ENCODE measurements around the gene DSCAML1.
A peak's percentile ranks its signal among the peaks of the same experiment; 100 is the strongest.

The DSCAML1 gene

DNA sequence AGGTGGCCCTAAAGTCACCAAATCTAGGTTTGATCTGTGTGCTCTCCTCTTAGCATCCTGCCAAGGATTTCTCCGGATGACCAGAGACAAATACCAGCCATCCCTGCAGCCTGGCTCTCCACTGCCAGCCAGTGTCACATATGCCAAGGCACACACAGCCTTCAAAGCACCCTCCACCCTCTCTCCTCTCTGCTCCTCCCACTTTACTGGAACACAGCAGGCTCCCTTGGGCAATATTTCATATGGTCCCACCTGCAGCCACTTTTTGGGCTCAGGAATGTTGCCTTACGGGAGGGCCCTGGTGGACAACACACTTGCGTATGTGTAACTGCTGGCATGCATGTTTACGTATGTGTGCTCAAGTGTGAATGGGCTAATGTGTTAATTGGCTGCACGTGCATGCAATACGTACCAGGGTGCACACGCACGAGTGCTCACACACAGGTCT, 285.5 kb downstream of the DSCAML1 start:
- peak overlapping the region in 1 of 2 donors; percentile 19 for H3K4me3 ChIP-seq (ENCODE audit: low read length in 2 of 2)
- H2BK12ac ChIP-seq (ENCODE audit: low read length) = peak overlapping the region; percentile 2
- peak overlapping the region; percentile 88 for H2AFZ ChIP-seq (ENCODE audit: low read length)
- no peak overlapping the region for H3K4me2 ChIP-seq (ENCODE audit: insufficient read depth, low read length, poor library complexity, severe bottlenecking)
- H3K9ac ChIP-seq (ENCODE audit: low read depth, low read length, poor library complexity) = no peak overlapping the region
- no peaks in the 10 kb centered on the region for H3K9me3 ChIP-seq (replicated peaks in 1 of 2; ENCODE audit: control insufficient read depth in 2 of 2, insufficient read depth in 1 of 2, low read depth in 1 of 2, low read length in 2 of 2)
- H3K4me1 ChIP-seq (ENCODE audit: control insufficient read depth in 2 of 2, insufficient read depth in 1 of 2, low read depth in 1 of 2, low read length in 2 of 2) = peaks cover 31 to 36% of the 10 kb centered on the region in 2 donors
- H4K8ac ChIP-seq (ENCODE audit: low read depth, low read length) = no peak overlapping the region
- H3K27ac ChIP-seq (replicated peaks; ENCODE audit: low read length) = no peak overlapping the region
- peaks cover 0 to 2% (median 0%) of the 10 kb centered on the region in 3 experiments for H3K27me3 ChIP-seq (ENCODE audit: control insufficient read depth in 3 of 3, insufficient read depth in 3 of 3, low read depth in 1 of 3, low read length in 3 of 3)
- H2AK5ac ChIP-seq (ENCODE audit: low read depth, low read length) = no peak overlapping the region
- no peak overlapping the region for H3K14ac ChIP-seq (ENCODE audit: low read length)
- H2BK5ac ChIP-seq (ENCODE audit: low read length) = peak overlapping the region; percentile 1
- H4K91ac ChIP-seq (ENCODE audit: low read depth, low read length, poor library complexity) = peak overlapping the region; percentile 6
- H3K4ac ChIP-seq (ENCODE audit: low read length) = no peak overlapping the region
- no peaks in the 10 kb centered on the region for H3K79me1 ChIP-seq (ENCODE audit: low read depth, low read length)
- H2BK15ac ChIP-seq (ENCODE audit: low read length) = no peak overlapping the region
- peak overlapping the region; percentile 20 for H3K18ac ChIP-seq (ENCODE audit: low read length)
- H3K36me3 ChIP-seq (replicated peaks in 1 of 2; ENCODE audit: control insufficient read depth in 2 of 2, insufficient read depth in 2 of 2, low read length in 2 of 2) = no peaks in the 10 kb centered on the region
- H3K23ac ChIP-seq (ENCODE audit: low read depth, low read length, poor library complexity) = no peak overlapping the region
- WGBS, 2 donors (ENCODE audit: extremely low coverage in 2 of 2, insufficient read length in 2 of 2, insufficient replicate concordance in 1 of 2) = no CpG with 5 or more reads among the region's 8 CpGs
- DNase-seq (ENCODE audit: low spot score) = no peak
- H2BK120ac ChIP-seq (ENCODE audit: low read depth, low read length) = no peak overlapping the region

DNA sequence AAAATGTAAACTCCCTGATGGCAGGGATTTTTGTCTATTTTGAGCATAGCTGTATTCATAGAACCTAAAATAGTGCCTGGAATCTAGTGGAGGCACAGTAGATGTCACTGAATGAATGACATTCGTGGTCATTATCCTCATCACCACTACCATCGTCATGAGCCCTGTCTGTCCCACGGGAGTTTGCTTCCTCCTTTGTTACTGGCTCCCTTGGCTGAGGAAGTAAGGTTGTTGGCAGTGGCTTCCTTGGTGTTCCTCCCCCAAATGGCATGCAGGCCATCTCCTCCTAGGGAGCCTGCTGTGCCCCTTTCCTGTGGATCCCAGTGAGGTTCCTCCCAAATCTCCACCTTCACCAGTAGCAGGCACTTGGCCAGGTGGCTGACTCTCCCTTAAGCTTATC, 286.4 kb downstream of the DSCAML1 start:
- Histone ChIP-seq H3K27ac (replicated peaks; ENCODE audit: low read length) (no peak overlapping the region), H3K9me3 (replicated peaks in 1 of 2; ENCODE audit: control insufficient read depth in 2 of 2, insufficient read depth in 1 of 2, low read depth in 1 of 2, low read length in 2 of 2) (no peaks in the 10 kb centered on the region), H3K14ac (ENCODE audit: low read length) (no peak overlapping the region), H2BK120ac (ENCODE audit: low read depth, low read length) (peak overlapping the region; percentile 21), H2BK15ac (ENCODE audit: low read length) (peak overlapping the region; percentile 65), H4K8ac (ENCODE audit: low read depth, low read length) (no peak overlapping the region), H3K4me2 (ENCODE audit: insufficient read depth, low read length, poor library complexity, severe bottlenecking) (no peak overlapping the region), H2BK5ac (ENCODE audit: low read length) (no peak overlapping the region), H3K27me3 (ENCODE audit: control insufficient read depth in 3 of 3, insufficient read depth in 3 of 3, low read depth in 1 of 3, low read length in 3 of 3) (no peaks in the 10 kb centered on the region), H3K4me1 (ENCODE audit: control insufficient read depth in 2 of 2, insufficient read depth in 1 of 2, low read depth in 1 of 2, low read length in 2 of 2) (peaks cover 31 to 36% of the 10 kb centered on the region in 2 donors), H2AK5ac (ENCODE audit: low read depth, low read length) (no peak overlapping the region), H2BK12ac (ENCODE audit: low read length) (peak overlapping the region; percentile 87), H3K9ac (ENCODE audit: low read depth, low read length, poor library complexity) (no peak overlapping the region), H3K4ac (ENCODE audit: low read length) (no peak overlapping the region), H3K79me1 (ENCODE audit: low read depth, low read length) (no peaks in the 10 kb centered on the region), H4K91ac (ENCODE audit: low read depth, low read length, poor library complexity) (no peak overlapping the region), H3K23ac (ENCODE audit: low read depth, low read length, poor library complexity) (no peak overlapping the region), H3K18ac (ENCODE audit: low read length) (peak overlapping the region; percentile 31), H3K4me3 (ENCODE audit: low read length in 2 of 2) (no peak overlapping the region), H2AFZ (ENCODE audit: low read length) (no peak overlapping the region), H3K36me3 (replicated peaks in 1 of 2; ENCODE audit: control insufficient read depth in 2 of 2, insufficient read depth in 2 of 2, low read length in 2 of 2) (no peaks in the 10 kb centered on the region)
- no CpG with 5 or more reads among the region's 3 CpGs for WGBS, 2 donors (ENCODE audit: extremely low coverage in 2 of 2, insufficient read length in 2 of 2, insufficient replicate concordance in 1 of 2)
- no peak for DNase-seq (ENCODE audit: low spot score)

DNA sequence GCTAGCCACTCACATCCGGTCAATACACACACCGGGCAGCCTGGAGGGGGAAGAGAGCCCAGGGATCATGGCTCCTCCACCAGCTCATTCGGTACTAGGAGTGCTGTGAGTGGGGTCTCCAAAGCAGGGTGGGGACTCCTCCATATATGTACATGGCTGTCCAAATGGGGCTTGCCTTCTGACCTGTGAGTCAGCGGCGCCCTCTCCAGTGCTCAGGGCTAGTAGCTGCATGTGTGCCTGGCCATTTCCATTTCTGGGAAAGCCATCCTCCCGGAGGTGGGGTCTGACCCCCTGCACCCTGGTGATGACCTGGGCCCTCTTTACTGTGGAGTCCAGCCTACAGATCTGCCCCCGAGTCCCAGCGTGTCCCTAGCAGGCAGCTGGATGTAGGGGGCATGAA, 287.5 kb downstream of the DSCAML1 start:
- H2AK5ac ChIP-seq (ENCODE audit: low read depth, low read length) = peak overlapping the region; percentile 64
- no peak overlapping the region for H3K4ac ChIP-seq (ENCODE audit: low read length)
- peaks cover 31 to 36% of the 10 kb centered on the region in 2 donors for H3K4me1 ChIP-seq (ENCODE audit: control insufficient read depth in 2 of 2, insufficient read depth in 1 of 2, low read depth in 1 of 2, low read length in 2 of 2)
- H3K4me2 ChIP-seq (ENCODE audit: insufficient read depth, low read length, poor library complexity, severe bottlenecking) = no peak overlapping the region
- WGBS, 2 donors (ENCODE audit: extremely low coverage in 2 of 2, insufficient read length in 2 of 2, insufficient replicate concordance in 1 of 2) = no CpG with 5 or more reads among the region's 8 CpGs
- no peaks in the 10 kb centered on the region for H3K9me3 ChIP-seq (replicated peaks in 1 of 2; ENCODE audit: control insufficient read depth in 2 of 2, insufficient read depth in 1 of 2, low read depth in 1 of 2, low read length in 2 of 2)
- H4K91ac ChIP-seq (ENCODE audit: low read depth, low read length, poor library complexity) = peak overlapping the region; percentile 16
- no peaks in the 10 kb centered on the region for H3K36me3 ChIP-seq (replicated peaks in 1 of 2; ENCODE audit: control insufficient read depth in 2 of 2, insufficient read depth in 2 of 2, low read length in 2 of 2)
- H3K4me3 ChIP-seq (ENCODE audit: low read length in 2 of 2) = no peak overlapping the region
- peak overlapping the region; percentile 83 for H3K18ac ChIP-seq (ENCODE audit: low read length)
- DNase-seq (ENCODE audit: low spot score) = no peak
- no peaks in the 10 kb centered on the region for H3K27me3 ChIP-seq (ENCODE audit: control insufficient read depth in 3 of 3, insufficient read depth in 3 of 3, low read depth in 1 of 3, low read length in 3 of 3)
- peak overlapping the region; percentile 32 for H2BK15ac ChIP-seq (ENCODE audit: low read length)
- no peak overlapping the region for H2BK12ac ChIP-seq (ENCODE audit: low read length)
- H3K9ac ChIP-seq (ENCODE audit: low read depth, low read length, poor library complexity) = no peak overlapping the region
- peak overlapping the region; percentile 26 for H3K14ac ChIP-seq (ENCODE audit: low read length)
- H2BK120ac ChIP-seq (ENCODE audit: low read depth, low read length) = no peak overlapping the region
- H3K79me1 ChIP-seq (ENCODE audit: low read depth, low read length) = no peaks in the 10 kb centered on the region
- no peak overlapping the region for H3K27ac ChIP-seq (replicated peaks; ENCODE audit: low read length)
- H4K8ac ChIP-seq (ENCODE audit: low read depth, low read length) = no peak overlapping the region
- no peak overlapping the region for H2BK5ac ChIP-seq (ENCODE audit: low read length)
- H2AFZ ChIP-seq (ENCODE audit: low read length) = no peak overlapping the region
- peak overlapping the region; percentile 5 for H3K23ac ChIP-seq (ENCODE audit: low read depth, low read length, poor library complexity)

DNA sequence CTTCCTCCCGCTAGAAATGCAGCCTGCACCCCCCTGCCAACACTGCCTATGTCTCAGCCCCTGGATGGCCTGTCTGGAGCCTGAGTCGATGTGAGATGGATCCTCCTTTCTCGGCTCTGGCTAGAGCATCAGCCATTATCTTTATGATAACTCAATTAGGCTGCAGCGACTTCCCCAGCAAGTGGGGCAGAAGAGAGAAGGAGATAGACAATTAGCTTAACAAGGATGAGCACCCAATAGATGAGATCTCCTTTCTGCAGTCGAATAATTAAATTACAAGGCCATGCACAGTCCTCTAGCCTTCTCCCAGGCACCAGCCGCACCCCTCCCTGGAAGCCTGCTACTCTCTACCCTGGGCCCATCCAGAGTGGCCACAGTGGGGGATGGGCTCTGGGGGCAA, 290.0 kb downstream of the DSCAML1 start:
- H2AK5ac ChIP-seq (ENCODE audit: low read depth, low read length) = peak overlapping the region; percentile 50
- peaks cover 0 to 10% (median 0%) of the 10 kb centered on the region in 3 experiments for H3K27me3 ChIP-seq (ENCODE audit: control insufficient read depth in 3 of 3, insufficient read depth in 3 of 3, low read depth in 1 of 3, low read length in 3 of 3)

More for the DNA sequence above, 290.0 kb downstream of the DSCAML1 start:
- Histone ChIP-seq H3K18ac (ENCODE audit: low read length) (peak overlapping the region; percentile 18), H3K4me1 (ENCODE audit: control insufficient read depth in 2 of 2, insufficient read depth in 1 of 2, low read depth in 1 of 2, low read length in 2 of 2) (peaks cover 23 to 25% of the 10 kb centered on the region in 2 donors), H3K23ac (ENCODE audit: low read depth, low read length, poor library complexity) (no peak overlapping the region), H3K4ac (ENCODE audit: low read length) (no peak overlapping the region), H3K9me3 (replicated peaks in 1 of 2; ENCODE audit: control insufficient read depth in 2 of 2, insufficient read depth in 1 of 2, low read depth in 1 of 2, low read length in 2 of 2) (no peaks in the 10 kb centered on the region), H2BK12ac (ENCODE audit: low read length) (no peak overlapping the region), H3K9ac (ENCODE audit: low read depth, low read length, poor library complexity) (peak overlapping the region; percentile 55), H4K8ac (ENCODE audit: low read depth, low read length) (no peak overlapping the region), H3K79me1 (ENCODE audit: low read depth, low read length) (no peaks in the 10 kb centered on the region), H3K36me3 (replicated peaks in 1 of 2; ENCODE audit: control insufficient read depth in 2 of 2, insufficient read depth in 2 of 2, low read length in 2 of 2) (no peaks in the 10 kb centered on the region), H3K14ac (ENCODE audit: low read length) (no peak overlapping the region), H2BK15ac (ENCODE audit: low read length) (no peak overlapping the region), H3K4me2 (ENCODE audit: insufficient read depth, low read length, poor library complexity, severe bottlenecking) (no peak overlapping the region), H4K91ac (ENCODE audit: low read depth, low read length, poor library complexity) (no peak overlapping the region), H2BK120ac (ENCODE audit: low read depth, low read length) (no peak overlapping the region), H2AFZ (ENCODE audit: low read length) (no peak overlapping the region), H3K27ac (replicated peaks; ENCODE audit: low read length) (no peak overlapping the region), H3K4me3 (ENCODE audit: low read length in 2 of 2) (no peak overlapping the region), H2BK5ac (ENCODE audit: low read length) (no peak overlapping the region)
- WGBS, 2 donors (ENCODE audit: extremely low coverage in 2 of 2, insufficient read length in 2 of 2, insufficient replicate concordance in 1 of 2) = no CpG with 5 or more reads among the region's 6 CpGs
- DNase-seq (ENCODE audit: low spot score) = no peak
